Keratinocyte (primary cell): ENCODE results near the gene SLC46A3. TPM values are rescaled to one million over a fixed set of nuclear protein-coding genes. Genes with fewer than 3 reads are reported as not detected.

ENCODE experiments used
- DNase-seq: peaks from one replicate; pipeline ENCODE4 v3.0.0-alpha.2; 2011; ENCODE audit warnings: low read depth, missing footprints, low spot score
- FAIRE-seq: peaks from 2 replicates; lab custom pipeline; 2011; peaks lifted over from hg19 to GRCh38; lab: Jason Lieb, UNC
- H2AFZ ChIP-seq: 2 replicates; pipeline ENCODE4 v1.6.0; 2012; ENCODE audit warnings: low read length, control low read depth, inconsistent platforms; ENCODE audit not compliant: control insufficient read depth
- H3K27ac ChIP-seq: 2 replicates; pipeline ENCODE4 v1.5.1; 2011; ENCODE audit warnings: low read length; ENCODE audit not compliant: control insufficient read depth, insufficient read depth
- H3K27me3 ChIP-seq: 3 replicates; pipeline ENCODE4 v1.6.0; 2011; ENCODE audit warnings: low read length; ENCODE audit not compliant: control insufficient read depth, insufficient read depth; ENCODE audit errors: extremely low read depth
- H3K36me3 ChIP-seq, 2 experiments: 2 replicates in 1 of 2; 3 replicates in 1 of 2; pipeline ENCODE4 v1.5.1; 2011; ENCODE audit warnings: low read length in 2 of 2, mild to moderate bottlenecking in 1 of 2; ENCODE audit not compliant: control insufficient read depth in 2 of 2, insufficient read depth in 2 of 2; ENCODE audit errors: extremely low read depth in 1 of 2
- H3K4me1 ChIP-seq: 3 replicates; pipeline ENCODE4 v1.5.1; 2011; ENCODE audit warnings: low read length; ENCODE audit not compliant: control insufficient read depth, insufficient read depth; ENCODE audit errors: extremely low read depth
- H3K4me2 ChIP-seq: 3 replicates; pipeline ENCODE4 v1.6.0; 2011; ENCODE audit warnings: low read depth, low read length; ENCODE audit not compliant: control insufficient read depth, insufficient read depth; ENCODE audit errors: extremely low read depth
- H3K4me3 ChIP-seq, 3 experiments: fragments of 200-600 bp in 1 of 3; sonication (generic) in 1 of 3; 2 replicates in 2 of 3; 3 replicates in 1 of 3; pipeline ENCODE4 v1.5.1; 2011 to 2016; ENCODE audit warnings: low read length in 3 of 3, mild to moderate bottlenecking in 3 of 3, control low read depth in 2 of 3, inconsistent platforms in 1 of 3, low read depth in 1 of 3, mixed read lengths in 1 of 3, mixed run types in 1 of 3, moderate library complexity in 1 of 3; ENCODE audit not compliant: control insufficient read depth in 2 of 3, insufficient read depth in 2 of 3; ENCODE audit errors: extremely low read depth in 1 of 3
- H3K79me2 ChIP-seq: 2 replicates; pipeline ENCODE4 v1.6.0; 2012; ENCODE audit warnings: low read length; ENCODE audit not compliant: control insufficient read depth, insufficient read depth
- H3K9ac ChIP-seq: 3 replicates; pipeline ENCODE4 v1.6.0; 2011; ENCODE audit warnings: low read length; ENCODE audit not compliant: control insufficient read depth, insufficient read depth; ENCODE audit errors: extremely low read depth
- H3K9me1 ChIP-seq: 3 replicates; pipeline ENCODE4 v1.6.0; 2011; ENCODE audit warnings: low read length; ENCODE audit not compliant: control insufficient read depth, insufficient read depth; ENCODE audit errors: extremely low read depth
- H3K9me3 ChIP-seq: 2 replicates; pipeline ENCODE4 v1.5.1; 2012; ENCODE audit warnings: low read depth, low read length; ENCODE audit not compliant: control insufficient read depth
- H4K20me1 ChIP-seq: 3 replicates; pipeline ENCODE4 v1.6.0; 2011; ENCODE audit warnings: low read length; ENCODE audit not compliant: control insufficient read depth, insufficient read depth; ENCODE audit errors: extremely low read depth
- CTCF ChIP-seq, 3 experiments: IDR thresholded peaks in 1 of 3; conservative IDR thresholded peaks in 1 of 3; optimal IDR thresholded peaks in 1 of 3; 2 replicates in 2 of 3; 3 replicates in 1 of 3; pipeline versions ENCODE3 to v1.5.1; 2011; ENCODE audit warnings: low read length in 3 of 3, mild to moderate bottlenecking in 3 of 3, moderate library complexity in 2 of 3, control low read depth in 1 of 3, inconsistent platforms in 1 of 3; ENCODE audit not compliant: insufficient read depth in 2 of 3; ENCODE audit errors: extremely low read depth in 1 of 3
- EZH2 ChIP-seq: IDR thresholded peaks from one replicate; pipeline ENCODE4 v1.6.1; 2012; ENCODE audit warnings: inconsistent platforms, mild to moderate bottlenecking, low read length, moderate library complexity
- dilution Hi-C: fragments of 300-500 bp; cut with MboI; formaldehyde crosslinking; loops from one replicate; pipeline ENCODE4 v1.7.0; 2020; ENCODE audit warnings: low sequenced_read_pairs; ENCODE audit not compliant: extremely low pct_ligation_motif_present
- polyA plus RNA-seq, 5 experiments: library from polyadenylated mRNA; depleted of rRNA in 3 of 5; stranded (reverse) in 3 of 5; stranded (forward) in 1 of 5; unstranded in 1 of 5; fragments of >200 nt; gene quantifications; 1 replicate in 1 of 5; 2 replicates in 3 of 5; 3 replicates in 1 of 5; pipeline versions ENCODE4 v1.2.1 to v1.2.3, GENCODE V29; 2011 to 2012; ENCODE audit warnings: missing spikeins in 2 of 5, low read depth in 1 of 5, low replicate concordance in 1 of 5

The SLC46A3 gene
- polyA plus RNA-seq, 1 donor (not counting 4 experiments of a cell fraction or from before 2014, with no cell fraction given): 14.1 TPM

DNA sequence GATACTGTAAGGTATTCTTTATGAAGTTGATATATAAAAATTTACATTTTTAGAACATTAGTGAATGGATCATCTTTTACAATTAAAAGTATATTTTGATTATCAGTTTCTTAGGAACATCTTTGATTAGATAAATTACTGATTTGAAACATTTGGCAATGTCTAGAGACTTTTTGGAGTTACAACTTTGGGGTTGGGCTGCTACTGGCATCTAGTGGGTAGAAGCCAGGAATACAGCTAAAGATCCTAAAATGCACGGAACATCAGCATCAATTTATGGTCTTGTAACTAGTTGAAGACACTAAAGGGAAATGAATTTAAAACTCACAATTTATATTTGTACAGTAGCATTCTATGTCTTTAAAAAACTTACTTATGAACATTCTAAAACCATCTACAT, 40.0 kb downstream of the SLC46A3 start:
- peaks cover 17 to 18% of the 10 kb centered on the region in 2 experiments for H3K36me3 ChIP-seq
- H3K4me1 ChIP-seq: no peaks in the 10 kb centered on the region
- H3K79me2 ChIP-seq: no peaks in the 10 kb centered on the region
- no peak for DNase-seq
- H3K9me3 ChIP-seq: no peaks in the 10 kb centered on the region
- no peak for FAIRE-seq
- H3K9me1 ChIP-seq: no peaks in the 10 kb centered on the region
- H3K27ac ChIP-seq: no peak overlapping the region
- H3K4me3 ChIP-seq: no peak overlapping the region
- dilution Hi-C loops: loop anchor here (25.0 kb wide), 1 partner anchor 108 kb away; no protein-coding TSS in a partner anchor
- H4K20me1 ChIP-seq: no peaks in the 10 kb centered on the region
- TF ChIP-seq EZH2 (no peak), CTCF (optimal IDR thresholded peaks at IDR 0.05 in 1 of 3, IDR thresholded peaks at IDR 0.05 in 1 of 3, conservative IDR thresholded peaks at IDR 0.05 in 1 of 3; ENCODE audit: extremely low read depth in 1 of 3, insufficient read depth in 2 of 3, low read length in 3 of 3) (no peak)
- no peak overlapping the region for H3K9ac ChIP-seq
- no peak overlapping the region for H3K4me2 ChIP-seq
- H2AFZ ChIP-seq: no peak overlapping the region
- no peaks in the 10 kb centered on the region for H3K27me3 ChIP-seq

DNA sequence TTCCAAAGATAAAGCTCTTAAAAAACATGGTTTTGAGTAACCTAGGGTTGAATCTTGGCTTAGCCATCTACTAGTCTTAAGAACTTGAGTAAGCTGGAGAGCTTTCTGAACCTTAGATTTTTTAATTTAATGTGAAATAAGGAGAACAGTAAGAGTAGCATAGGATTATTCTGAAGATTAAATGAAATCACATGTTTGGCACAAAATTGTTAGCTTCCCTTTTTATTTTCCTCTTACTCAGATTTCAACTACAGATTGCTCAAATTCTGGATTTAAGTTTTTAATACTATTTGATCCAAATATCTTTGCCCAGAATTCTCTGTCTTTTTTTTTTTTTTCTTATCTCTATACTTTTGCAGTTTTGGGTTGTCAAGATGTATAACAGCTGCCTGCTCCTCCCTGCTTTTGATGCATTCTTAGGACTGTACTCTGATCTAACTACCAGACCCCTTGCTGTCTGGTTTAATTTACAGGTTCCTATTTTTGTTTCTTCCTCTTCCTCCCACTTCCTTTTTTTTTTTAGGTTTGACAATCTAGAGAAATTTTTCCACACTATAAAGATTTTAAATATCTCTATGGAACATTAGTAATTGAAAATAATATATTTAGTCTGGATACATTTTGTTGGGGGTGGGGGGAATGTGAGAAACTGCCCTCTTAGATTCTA, 47.5 kb downstream of the SLC46A3 start:
- H3K79me2 ChIP-seq: peaks cover 5% of the 10 kb centered on the region
- H3K4me2 ChIP-seq: no peak overlapping the region
- DNase-seq (no peak), FAIRE-seq (no peak)
- no peaks in the 10 kb centered on the region for H3K27me3 ChIP-seq
- no peaks in the 10 kb centered on the region for H3K4me1 ChIP-seq
- H2AFZ ChIP-seq: no peak overlapping the region
- H4K20me1 ChIP-seq: peaks cover 3% of the 10 kb centered on the region
- dilution Hi-C loops: no loop called here
- no peak overlapping the region for H3K4me3 ChIP-seq
- H3K27ac ChIP-seq: no peak overlapping the region
- no peak overlapping the region for H3K9ac ChIP-seq
- no peaks in the 10 kb centered on the region for H3K9me3 ChIP-seq
- no peaks in the 10 kb centered on the region for H3K9me1 ChIP-seq
- peaks cover 29 to 34% of the 10 kb centered on the region in 2 experiments for H3K36me3 ChIP-seq
- no peak for TF ChIP-seq CTCF (optimal IDR thresholded peaks at IDR 0.05 in 1 of 3, IDR thresholded peaks at IDR 0.05 in 1 of 3, conservative IDR thresholded peaks at IDR 0.05 in 1 of 3; ENCODE audit: extremely low read depth in 1 of 3, insufficient read depth in 2 of 3, low read length in 3 of 3)
- TF ChIP-seq EZH2: no peak
